Left lung (tissue), 10 donors: Measurements from ENCODE around the gene PNMT. TPM values are rescaled to one million over a fixed set of nuclear protein-coding genes. Genes with fewer than 3 reads are reported as not detected.

Experiments
- ATAC-seq: fragments of 200-7000 bp; cut with Tn5 transposase; one replicate; pipeline ENCODE4 v1.9.1; 2020; ENCODE audit warnings: moderate library complexity
- DNase-seq, 4 donors: peaks; one replicate each; pipeline ENCODE4 v3.0.0-alpha.2; 2013 to 2020
- H3K27ac ChIP-seq, 2 donors: fragments of 200-600 bp; sonication (generic) in 1 of 2; one replicate each; pipeline versions ENCODE4 v1.5.0 to v1.8.0; 2020 to 2021
- H3K27me3 ChIP-seq, 2 donors: fragments of 200-600 bp; sonication (generic) in 1 of 2; one replicate each; pipeline versions ENCODE4 v1.5.0 to v1.8.0; 2020 to 2021
- H3K36me3 ChIP-seq, 2 donors: fragments of 200-600 bp; sonication (generic) in 1 of 2; one replicate each; pipeline versions ENCODE4 v1.5.0 to v1.8.0; 2020 to 2021
- H3K4me1 ChIP-seq, 2 donors: fragments of 200-600 bp; one replicate each; pipeline ENCODE4 v1.8.0; 2021
- H3K4me3 ChIP-seq, 2 donors: fragments of 200-600 bp; sonication (generic) in 1 of 2; one replicate each; pipeline versions ENCODE4 v1.5.0 to v1.8.0; 2020 to 2021; ENCODE audit warnings: mild to moderate bottlenecking in 1 of 2
- H3K9me3 ChIP-seq, 2 donors: fragments of 200-600 bp; sonication (generic) in 1 of 2; one replicate each; pipeline versions ENCODE4 v1.5.0 to v1.8.0; 2020 to 2021
- CTCF ChIP-seq, 2 donors: fragments of 200-600 bp; sonication (generic) in 1 of 2; IDR thresholded peaks; one replicate each; pipeline versions ENCODE4 v1.5.0 to v1.8.0; 2021; ENCODE audit warnings: antibody characterized with exemption in 2 of 2
- intact Hi-C, 2 donors: fragments of 100-400 bp; cut with DNase I; formaldehyde crosslinking; loops; one replicate each; pipeline versions ENCODE4 v1.11.2 to v1.14.2; 2022
- polyA plus RNA-seq, 6 donors: library from polyadenylated mRNA; unstranded; fragments of 120-200 nt; gene quantifications; one replicate each; pipeline ENCODE4 v1.2.1, GENCODE V29; 2013; ENCODE audit not compliant: insufficient read length in 6 of 6
- total RNA-seq, 2 donors: library from RNA; stranded (reverse); fragmentation: NEBNext Ultra II Directional; extraction: Animal tissue kit (Norgen Biotek cat#: 25700); gene quantifications; one replicate each; pipeline ENCODE4 v1.2.1, GENCODE V29; 2021
- donor health status: DM: no; HTN: yes; CAD: no.
- donor health status: DM: no; HTN: no; CAD: no.

PNMT gene
- total and polyA plus RNA-seq, 8 donors: 0.38 to 2.4 (median 1.7) TPM

DNA sequence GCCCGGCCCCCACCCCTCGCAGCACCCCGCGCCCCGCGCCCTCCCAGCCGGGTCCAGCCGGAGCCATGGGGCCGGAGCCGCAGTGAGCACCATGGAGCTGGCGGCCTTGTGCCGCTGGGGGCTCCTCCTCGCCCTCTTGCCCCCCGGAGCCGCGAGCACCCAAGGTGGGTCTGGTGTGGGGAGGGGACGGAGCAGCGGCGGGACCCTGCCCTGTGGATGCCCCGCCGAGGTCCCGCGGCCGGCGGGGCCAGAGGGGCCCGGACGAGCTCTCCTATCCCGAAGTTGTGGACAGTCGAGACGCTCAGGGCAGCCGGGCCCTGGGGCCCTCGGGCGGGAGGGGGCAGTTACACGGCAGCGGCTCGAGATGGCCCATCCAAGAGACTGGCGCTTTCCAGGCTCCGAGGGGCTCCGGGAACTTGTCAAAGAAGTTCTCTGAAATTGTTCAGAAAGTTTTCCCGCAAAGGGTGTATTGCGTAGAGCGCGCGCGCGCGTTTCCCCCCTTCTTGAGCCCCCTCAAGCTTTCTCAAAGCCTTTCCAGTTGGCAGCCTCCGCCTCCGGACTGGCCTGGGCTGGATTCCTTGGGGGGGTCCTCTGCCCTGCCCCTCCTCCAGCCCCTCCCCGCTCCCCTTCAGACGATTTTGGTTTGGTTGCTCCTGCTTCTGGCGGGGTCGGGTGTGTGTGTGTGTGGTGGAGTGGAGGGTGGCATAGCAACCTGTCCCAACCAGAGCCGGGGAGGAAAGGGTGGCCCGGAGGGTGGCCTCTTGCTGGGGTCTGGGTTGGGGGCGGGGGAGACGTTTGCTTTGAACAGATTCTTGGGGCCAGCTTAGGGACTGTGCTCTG is 32.1 kb downstream of the PNMT start:
- DNase-seq: peak in 3 of 4 donors; percentile 71 to 84 (median 84)
- Histone ChIP-seq H3K27me3 (peaks cover 0 to 39% of the 10 kb centered on the region in 2 donors), H3K27ac (peak overlapping the region; percentile 47 to 76), H3K9me3 (no peaks in the 10 kb centered on the region), H3K36me3 (no peaks in the 10 kb centered on the region), H3K4me3 (peak overlapping the region; percentile 54 to 67), H3K4me1 (peaks cover 17 to 41% of the 10 kb centered on the region in 2 donors)
- peak; percentile 28 for ATAC-seq
- no peak for TF ChIP-seq CTCF (IDR thresholded peaks at IDR 0.05)
- intact Hi-C loops: no loop called here

GRCh38 chr17:39701012-39701783 is 32.9 kb downstream of the PNMT start:
- Histone ChIP-seq H3K27ac (no peak overlapping the region), H3K4me1 (peaks cover 19 to 41% of the 10 kb centered on the region in 2 donors), H3K36me3 (no peaks in the 10 kb centered on the region), H3K9me3 (no peaks in the 10 kb centered on the region), H3K27me3 (peaks cover 0 to 39% of the 10 kb centered on the region in 2 donors), H3K4me3 (peak overlapping the region; percentile 54 to 67)
- DNase-seq (peak in 1 of 4 donors; percentile 27), ATAC-seq (no peak)
- TF ChIP-seq CTCF (IDR thresholded peaks at IDR 0.05): no peak
- intact Hi-C loops: no loop called here

- DNase-seq (peak in 1 of 4 donors; percentile 2), ATAC-seq (no peak)
- Histone ChIP-seq H3K4me1 (peaks cover 19 to 41% of the 10 kb centered on the region in 2 donors), H3K27me3 (peaks cover 0 to 39% of the 10 kb centered on the region in 2 donors), H3K9me3 (no peaks in the 10 kb centered on the region), H3K36me3 (no peaks in the 10 kb centered on the region), H3K27ac (no peak overlapping the region), H3K4me3 (peak overlapping the region in 1 of 2 donors; percentile 67)
- intact Hi-C loops: no loop called here
- no peak for TF ChIP-seq CTCF (IDR thresholded peaks at IDR 0.05)
These were observed 33.6 kb downstream of the PNMT start for GRCh38 chr17:39701784-39702422.

DNA sequence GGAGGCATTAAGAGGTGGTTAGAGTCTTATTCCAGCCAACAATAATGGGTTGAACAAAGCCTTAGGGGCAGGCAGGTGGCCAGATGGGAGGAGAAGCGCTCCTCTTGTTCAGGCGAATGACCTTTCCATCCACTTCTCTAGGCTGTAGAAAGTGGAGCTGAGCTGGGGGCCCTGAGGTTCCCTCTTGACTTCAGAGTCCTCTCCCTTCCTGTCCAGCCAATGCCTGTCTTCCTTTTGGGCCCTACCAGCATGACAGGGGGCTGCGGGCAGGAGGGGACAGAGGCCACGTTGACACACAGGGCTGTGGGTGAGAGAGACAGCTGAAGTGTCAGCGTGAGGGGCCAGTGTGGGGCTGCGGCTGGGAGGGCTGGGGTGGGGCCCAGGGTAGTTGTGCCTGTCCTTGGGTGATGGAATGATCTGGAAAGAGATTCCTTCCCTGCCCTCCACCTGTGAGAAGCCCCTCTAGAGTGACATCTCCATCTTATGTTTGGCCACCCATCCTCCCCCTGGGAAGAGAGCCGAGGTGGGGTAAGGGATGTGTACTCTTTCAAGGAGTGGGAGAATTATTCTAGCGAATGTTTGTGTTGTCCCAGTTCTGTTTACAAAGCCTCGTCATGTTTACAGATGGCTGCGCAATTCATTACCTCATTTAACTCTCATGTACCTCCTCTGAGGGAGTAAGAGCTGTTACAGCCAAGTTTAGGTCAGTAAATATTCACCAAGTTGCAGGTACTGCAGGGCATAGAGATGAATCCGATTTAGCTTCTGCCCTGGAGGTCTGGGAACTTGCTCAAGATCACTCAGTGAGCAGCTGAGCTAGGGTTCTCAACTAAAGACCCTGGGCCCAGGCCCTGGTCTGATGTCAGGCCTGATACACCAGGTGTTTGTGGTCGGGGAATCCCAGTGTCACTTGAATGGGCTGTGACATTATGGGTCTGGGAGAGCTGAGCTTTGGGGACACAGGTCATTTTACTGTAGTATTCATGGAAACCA is 34.9 kb downstream of the PNMT start:
- intact Hi-C loops: no loop called here
- Histone ChIP-seq H3K27ac (peak overlapping the region in 1 of 2 donors; percentile 5), H3K4me3 (no peak overlapping the region), H3K9me3 (no peaks in the 10 kb centered on the region), H3K4me1 (peaks cover 19 to 41% of the 10 kb centered on the region in 2 donors), H3K27me3 (peaks cover 0 to 39% of the 10 kb centered on the region in 2 donors), H3K36me3 (peaks cover 0 to 10% of the 10 kb centered on the region in 2 donors)
- peak in 1 of 4 donors; percentile 58 for DNase-seq
- peak; percentile 3 for ATAC-seq
- no peak for TF ChIP-seq CTCF (IDR thresholded peaks at IDR 0.05)
